Measurements from ENCODE around the gene TIPRL.
"Not testable (repeated sequence)": the region's sequence is repeated elsewhere in the genome, so short reads cannot be mapped to it uniquely, and the experiment has no call there.

The TIPRL gene

DNA sequence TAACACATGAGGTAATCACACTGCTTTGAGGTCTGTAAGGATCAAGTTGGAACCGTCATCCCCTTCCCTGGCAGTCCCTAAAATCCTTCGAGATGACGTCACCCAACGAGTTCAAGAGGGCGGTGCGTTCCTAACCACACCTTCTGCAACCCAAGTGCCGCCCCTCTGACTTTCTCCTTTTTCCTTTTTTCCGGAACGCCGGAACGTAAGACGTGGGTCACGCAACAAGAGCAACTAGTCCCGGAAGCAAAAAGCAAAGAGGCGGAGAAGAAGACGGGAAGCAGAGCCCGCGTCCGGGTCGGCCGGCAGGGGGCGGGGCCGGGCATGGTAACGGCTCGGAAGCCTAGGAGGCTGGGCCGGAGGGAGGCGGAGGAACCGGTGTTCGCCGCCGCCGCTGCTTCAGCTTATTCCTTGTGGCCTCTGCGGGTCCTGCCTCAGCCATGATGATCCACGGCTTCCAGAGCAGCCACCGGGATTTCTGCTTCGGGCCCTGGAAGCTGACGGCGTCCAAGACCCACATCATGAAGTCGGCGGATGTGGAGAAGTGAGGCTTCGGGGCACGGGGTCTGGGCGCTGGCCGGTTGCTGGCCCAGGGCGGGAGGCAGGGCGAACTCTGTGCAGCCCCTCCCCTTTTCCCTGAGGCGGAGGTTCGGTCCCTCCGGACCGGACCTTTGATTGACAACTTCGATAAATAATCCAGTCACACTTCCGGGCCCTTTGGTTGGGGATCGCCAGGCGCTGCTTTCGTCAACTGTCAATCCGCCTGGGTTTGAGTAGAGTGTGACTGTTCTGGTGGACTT lies at the start of gene TIPRL:
TIPRL (plus strand) TSS at position 325 of the 800 bp plus-strand sequence; CDS start at position 441, 116 bp downstream.
- DNase-seq (ENCODE audit: low read depth, low spot score) = peak; percentile 98

DNA sequence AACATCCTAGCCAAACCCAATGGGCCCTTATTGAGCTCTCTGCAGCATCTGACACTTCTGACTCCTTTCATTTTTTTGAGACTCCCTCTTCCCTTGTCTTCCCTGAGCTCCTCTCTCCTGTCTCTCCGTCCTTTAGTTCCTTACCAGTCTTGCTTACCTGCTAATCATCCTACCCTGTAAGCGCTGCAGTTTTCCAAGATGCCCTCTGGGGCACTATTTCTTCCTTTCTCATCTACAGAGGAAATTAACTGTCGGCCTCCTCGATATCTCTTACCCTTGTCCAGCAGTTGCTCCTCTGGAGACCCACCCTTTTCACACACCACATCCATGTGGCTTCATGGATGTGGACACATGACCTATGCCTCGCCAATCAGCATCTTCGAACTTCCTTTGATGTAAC lies 48.8 kb upstream of the TIPRL start:
- DNase-seq (ENCODE audit: low read depth, low spot score) = no peak

DNA sequence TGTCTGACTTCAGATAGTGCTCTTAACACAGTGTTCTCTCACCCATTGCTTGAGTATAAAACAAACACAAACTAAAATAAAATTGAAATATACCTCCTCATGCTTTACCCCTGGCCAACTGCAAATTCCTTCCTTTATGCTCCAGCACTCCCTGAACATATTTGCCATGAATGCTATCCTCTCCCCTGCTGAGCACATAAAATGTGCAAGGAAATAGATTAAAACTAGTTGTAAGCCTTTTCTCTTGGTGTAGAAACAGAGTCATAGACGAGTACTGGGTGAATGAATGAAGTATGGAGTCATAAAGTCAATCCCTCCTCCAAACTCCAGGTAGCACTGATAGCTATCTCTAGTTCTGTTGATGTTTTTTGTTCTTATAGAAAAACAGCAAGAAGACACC lies 44.6 kb upstream of the TIPRL start:
- no peak for DNase-seq (ENCODE audit: low read depth, low spot score)

DNA sequence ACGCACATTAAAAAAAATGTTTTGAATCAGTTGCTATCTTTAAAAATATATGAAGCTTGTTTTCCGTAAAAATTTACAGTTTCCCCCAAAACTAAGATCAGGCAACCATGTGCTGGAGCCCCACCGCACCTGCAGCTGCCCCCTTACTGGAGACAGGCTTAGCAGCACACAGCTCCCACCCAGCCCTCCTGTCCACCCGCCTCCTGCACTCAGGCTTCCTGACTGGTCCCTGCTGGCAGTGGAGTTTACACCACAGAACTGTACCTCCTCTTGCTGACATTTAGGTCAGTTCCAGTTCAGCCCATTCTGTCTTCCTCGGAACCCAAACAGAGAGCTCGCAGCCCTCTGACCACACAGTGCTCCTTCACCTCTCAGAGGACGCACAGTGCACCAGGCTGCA lies 44.1 kb upstream of the TIPRL start:
- DNase-seq (ENCODE audit: low read depth, low spot score) = no peak

DNA sequence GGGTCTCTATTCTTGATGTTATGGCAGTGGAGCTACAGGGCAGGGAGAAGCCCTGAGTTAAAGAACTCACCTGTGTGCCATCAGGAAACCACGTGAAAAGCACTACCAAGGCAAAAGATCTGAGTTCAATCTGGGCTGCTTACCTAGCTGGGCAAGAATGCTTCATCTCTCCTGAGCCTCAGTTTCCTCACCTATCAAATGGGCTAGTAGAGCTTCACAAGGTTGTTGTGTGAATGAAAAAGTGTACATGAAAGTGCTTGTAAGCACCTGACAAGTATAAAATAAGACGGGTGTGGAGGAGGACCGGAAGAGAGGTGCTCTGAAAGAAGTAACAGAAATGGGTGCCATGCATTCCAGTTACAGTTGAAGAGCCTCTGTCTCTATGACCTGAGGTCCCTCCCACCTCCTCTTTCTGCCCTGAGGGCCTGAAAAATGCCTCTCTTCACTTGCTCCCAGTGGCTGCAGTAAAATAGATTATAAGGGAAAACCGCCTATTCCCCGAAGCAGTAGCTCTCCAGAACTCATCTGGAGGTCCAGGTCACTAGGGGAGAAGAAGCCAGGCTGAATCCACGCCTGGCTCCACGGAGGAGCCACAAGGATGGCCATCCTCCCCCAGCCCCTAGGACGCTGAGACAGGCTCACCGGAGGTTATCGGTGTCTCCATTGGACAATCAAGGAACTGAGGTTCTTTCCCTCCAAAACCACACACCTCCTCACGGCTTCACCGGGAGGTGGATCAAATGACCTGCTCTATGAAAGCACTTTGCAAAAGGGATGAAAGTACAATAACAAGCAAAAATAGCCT lies 43.4 kb upstream of the TIPRL start:
- DNase-seq (ENCODE audit: low read depth, low spot score) = no peak

DNA sequence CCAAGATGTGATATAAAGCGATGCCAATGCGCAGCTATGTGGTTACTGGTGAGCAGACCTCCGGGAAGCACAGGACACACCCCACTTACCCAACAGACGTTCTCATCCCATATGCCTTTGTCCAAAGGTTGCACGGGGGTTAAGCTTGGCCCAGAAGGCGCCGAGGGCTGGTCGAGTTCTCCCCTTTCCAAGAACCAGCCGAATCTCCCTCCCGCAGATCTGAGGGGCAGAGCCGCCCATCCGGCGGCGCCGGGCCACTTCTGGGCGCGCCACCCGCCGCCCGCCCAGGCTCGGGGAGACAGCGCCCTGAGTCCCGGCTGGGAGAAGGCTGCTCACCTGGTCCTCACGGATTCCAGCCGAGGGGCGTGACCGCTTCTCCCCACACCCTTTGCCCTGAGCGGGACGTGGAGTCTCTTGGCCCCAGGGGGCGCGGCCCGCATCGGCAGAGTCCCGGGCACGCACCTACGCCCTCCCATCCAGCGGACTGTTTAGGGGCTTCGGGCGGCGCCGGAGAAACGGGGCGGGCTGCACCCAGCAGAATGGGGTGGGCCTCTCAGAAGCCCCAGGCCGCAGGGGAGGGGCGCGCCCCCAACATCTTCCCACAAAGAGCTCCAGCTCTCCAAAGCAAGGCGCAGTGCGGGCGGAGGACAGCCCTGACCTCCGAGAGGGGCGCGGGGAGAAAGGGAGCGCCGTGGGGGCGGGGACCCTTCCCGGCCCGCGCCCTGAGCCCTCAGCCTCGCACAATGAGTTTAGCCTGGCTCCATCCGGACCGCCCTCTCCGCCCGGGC lies 42.6 kb upstream of the TIPRL start:
- DNase-seq (ENCODE audit: low read depth, low spot score) = no peak

DNA sequence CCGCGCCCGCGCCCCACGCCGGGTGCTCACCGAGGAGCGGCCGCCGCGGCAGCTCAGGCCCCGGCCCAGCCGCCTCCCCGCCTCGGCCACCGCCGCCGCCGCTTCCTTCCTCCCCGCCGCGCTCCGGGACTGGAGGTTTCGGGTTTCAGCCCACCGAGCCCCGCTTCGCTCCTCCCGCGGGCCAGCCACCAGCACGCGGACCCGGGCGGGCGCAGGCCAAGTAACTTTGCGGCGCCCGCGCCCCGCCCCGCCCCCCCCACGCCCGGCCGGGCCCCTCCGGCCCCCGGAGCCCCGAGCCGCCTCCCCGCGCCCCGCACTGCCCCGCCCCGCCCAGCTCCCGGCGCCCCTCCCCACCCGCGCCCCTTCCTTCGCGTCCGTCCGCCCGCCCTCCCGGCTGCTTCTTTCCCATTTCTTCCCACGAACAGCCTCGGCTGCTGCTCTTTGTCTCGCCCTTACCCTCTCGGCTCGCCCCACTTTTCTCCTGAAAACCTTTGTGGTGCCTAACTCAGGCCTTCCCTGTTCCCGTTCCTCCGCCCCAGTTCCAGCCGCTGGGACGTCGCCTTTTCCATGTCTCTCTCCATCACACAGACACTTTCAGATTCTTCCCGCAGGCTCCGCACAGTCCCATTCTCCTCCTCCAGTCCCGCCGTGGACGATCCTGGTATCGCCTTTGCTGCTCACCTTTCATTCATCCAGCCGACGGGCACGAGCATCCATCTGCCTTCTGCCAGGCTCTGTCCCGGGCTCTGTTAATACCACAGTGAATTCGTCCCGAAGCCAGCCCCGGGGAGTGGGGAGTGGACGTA lies 41.9 kb upstream of the TIPRL start, which contains the start of gene GPR161:
GPR161 (minus strand) TSS at position 222 of the 806 bp plus-strand sequence. CDS start 32,080 bp downstream, outside the sequence.
- peak; percentile 42 for DNase-seq (ENCODE audit: low read depth, low spot score)

DNA sequence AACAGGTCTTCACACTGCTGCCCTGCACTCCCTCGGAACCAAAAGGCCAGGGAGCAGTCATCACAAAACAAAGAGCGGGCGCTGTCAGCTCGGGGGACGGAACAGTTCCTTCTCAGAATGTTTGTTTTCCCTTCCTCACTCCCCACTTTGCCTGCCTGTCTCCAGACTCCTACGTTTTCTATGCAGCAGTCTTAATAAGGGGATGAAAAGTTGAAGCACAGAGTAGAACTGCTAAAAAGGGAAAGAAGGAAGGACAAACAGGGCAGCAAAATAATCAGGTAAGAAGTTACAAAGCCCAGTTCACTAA lies 41.3 kb upstream of the TIPRL start:
- no peak for DNase-seq (ENCODE audit: low read depth, low spot score)

DNA sequence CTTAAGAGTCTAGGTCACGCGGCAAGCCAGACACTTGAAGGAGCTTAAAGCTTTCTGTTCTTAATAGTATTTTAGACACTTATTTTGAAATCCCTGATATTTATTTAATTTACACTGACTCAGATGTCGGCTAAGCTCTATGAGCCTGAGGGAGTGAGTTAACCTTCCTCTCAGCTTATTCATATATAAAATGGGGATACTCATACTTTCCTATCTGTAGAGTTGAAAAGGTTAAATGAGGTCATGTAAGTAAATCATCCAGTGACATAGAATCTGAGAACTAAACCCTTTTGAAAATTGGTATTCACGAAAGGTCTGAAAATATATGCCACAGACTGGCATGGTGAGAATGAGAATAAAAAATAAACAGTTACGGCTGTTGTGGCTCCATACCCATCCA lies 40.6 kb upstream of the TIPRL start:
- no peak for DNase-seq (ENCODE audit: low read depth, low spot score)

DNA sequence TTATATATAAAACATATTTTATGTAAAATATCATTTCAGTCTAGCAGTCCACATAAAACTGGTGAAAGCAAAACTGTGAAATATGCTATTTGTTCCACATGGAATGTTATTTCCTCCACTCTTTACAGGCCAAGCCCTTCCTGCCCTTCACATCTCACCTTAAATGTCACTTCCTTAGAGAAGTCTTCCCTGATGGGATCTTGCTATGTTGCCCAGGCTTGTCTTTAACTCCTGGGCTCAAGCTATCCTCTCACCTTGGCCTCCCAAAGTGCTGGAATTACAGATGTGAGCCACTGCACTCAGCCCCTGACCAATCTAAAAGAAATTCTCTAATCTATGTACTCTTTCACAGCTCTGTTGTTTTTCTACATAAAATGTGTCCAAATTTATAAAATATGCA lies 39.7 kb upstream of the TIPRL start:
- no peak for DNase-seq (ENCODE audit: low read depth, low spot score)

DNA sequence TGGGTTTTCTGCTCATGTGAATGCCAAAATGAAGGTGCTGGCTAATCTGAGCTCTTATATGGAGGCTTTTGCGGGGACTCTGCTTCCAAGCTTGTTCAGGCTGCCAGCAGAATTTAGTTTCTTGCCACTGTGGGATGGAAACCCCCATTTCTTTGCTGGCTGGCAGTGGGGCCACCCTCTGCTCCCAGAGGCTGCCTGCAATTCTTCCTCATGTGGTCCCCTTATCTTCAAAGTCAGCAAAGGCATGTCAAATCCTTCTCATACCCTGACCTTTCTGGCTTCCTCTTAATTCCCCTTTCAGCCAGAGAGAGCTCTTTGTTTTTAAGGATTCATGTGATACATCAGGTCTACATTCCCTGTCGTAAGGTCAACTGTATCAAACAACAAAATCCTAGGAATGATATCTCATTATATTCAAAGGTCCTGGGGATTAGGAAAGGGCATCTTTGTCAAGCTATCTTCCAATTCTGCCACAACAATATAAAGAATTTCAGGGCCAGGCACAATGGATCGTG lies 36.8 kb upstream of the TIPRL start:
- DNase-seq (ENCODE audit: low read depth, low spot score) = no peak

DNA sequence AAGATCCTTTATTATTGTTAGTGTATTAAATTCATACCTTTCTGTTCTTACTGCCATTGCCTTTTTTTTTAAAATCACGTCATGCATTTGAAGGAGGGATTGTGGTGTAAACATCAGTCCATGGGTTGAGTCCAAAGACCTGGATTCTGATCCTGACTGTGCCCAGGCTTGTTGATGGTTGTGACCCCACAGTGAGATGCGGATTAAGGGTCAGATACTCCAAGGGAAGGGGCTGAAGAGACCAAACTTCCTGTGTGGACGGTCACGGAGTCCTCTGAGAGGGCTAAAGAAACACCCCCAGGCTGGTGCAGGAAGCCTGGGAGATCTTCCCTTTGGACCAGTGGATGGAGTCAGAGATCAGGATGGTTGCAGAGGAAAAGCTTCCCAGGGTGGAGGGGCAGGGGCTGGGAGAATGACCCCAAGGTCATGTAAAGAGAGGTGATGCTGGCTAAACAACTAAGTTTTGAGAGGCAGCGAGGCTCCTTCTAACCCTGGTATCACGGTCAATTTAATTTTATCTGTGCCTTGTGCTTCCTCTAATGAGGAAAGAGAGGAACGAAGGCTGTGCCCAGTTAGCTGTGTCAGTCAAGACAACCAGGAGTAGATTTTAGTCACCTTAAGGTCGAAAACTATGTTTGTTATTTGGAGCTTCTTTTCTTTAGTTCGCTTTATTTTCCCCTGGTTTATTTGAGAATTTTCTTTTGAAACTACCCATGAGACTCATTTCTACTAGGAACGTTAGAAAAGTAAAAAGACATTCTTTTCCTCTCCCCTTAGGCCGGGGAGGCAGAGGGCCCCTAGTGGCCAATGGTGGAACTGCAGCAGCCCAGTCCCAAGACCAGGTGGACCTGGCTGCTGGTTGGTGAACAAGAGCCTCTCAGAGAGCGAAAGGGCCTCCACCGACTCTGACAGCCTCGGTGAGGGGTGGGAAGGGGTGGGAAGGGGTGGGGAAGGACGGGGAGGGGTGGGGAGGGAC lies 33.3 kb upstream of the TIPRL start:
- peak; percentile 69 for DNase-seq (ENCODE audit: low read depth, low spot score)

DNA sequence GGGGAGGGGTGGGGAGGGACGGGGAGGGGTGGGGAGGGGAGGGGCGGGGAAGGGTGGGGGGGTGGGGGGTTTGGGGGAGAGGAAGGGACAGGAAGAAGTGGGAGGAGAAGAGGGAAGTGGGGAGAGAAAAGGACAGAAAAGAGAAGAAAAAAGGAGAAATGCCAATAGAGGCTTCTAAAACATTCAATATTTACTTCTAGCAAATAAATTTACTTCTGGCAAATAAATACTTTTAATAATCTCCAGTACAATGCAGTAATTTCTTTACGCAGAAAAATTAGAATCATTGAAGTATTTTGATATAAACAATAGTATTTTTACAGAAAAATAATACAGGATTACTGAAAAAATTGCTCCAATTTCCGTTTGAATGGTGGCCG lies 32.6 kb upstream of the TIPRL start:
- no peak for DNase-seq (ENCODE audit: low read depth, low spot score)

DNA sequence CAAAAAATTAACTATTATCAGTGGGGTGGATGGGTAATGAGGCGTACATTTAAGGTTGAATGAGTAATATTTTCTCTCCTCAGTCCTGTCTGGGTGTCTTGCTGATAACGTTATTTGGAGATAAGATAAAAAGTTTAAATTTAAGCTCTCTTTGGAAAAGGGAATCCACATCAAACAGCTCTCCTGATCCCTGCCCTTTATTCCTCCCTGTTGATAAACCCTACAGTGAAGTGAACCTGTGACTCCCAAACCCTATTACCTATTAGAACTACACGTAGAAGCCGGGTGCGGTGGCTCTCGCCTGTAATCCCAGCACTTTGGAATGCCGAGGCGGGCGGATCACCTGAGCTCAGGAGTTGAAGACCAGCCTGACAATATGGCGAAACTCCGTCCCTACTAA lies 32.1 kb upstream of the TIPRL start:
- DNase-seq (ENCODE audit: low read depth, low spot score) = no peak

DNA sequence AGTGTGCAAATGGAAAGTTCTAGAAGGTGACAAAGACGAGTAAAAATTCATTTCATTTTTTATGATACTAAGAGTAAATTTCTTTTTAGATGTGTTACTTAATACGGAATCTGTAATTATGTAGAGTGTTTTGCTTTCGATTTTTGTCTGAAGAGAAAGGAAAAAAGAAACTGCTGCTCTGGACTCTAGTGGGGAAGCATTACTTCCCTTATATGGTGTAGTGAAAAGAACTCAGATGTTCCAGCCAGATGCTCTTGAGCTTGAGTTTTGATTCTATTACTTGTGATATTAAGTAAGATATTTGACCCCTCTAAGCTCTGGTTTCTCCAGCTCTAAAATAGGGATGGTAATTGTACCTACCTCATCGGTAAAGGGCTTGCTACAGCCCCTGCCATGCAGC lies 29.8 kb upstream of the TIPRL start:
- DNase-seq (ENCODE audit: low read depth, low spot score) = no peak

DNA sequence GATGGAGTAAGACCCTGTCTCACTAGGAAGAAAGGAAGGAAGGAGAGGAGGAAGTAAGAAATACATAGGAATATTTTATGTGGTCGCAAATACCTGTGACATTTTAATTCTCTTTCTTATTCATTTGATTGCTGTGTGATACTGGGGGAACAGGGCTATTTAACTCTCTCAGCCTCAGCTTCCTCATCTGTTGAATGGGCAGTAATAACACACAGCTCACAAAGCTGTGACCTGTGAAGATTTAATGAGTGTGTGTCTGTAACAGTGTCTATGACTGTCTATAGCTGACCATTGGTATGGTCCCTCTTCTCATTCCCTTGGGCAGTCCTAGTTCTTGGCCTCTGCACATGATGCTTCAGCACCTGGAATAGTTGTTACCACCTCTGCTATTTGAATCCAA lies 28.5 kb upstream of the TIPRL start:
- no peak for DNase-seq (ENCODE audit: low read depth, low spot score)

DNA sequence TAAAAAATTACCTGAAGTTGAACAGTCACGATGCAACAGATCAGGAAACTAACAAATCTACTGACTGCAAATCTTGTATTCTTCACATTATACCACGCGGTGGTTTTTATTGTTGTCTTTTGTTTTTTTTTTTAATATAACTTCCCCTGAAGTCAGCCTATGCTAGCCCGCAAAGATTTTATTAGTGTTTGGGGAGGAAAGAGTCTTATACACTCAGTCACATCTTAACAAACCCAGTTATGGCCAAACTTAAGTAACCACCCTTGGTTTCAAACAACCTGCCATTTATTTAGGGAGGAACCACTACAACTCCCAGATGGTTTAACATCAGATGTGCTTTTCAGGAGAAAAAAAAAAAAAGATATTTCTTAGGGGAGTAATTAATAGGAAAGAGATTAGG lies 26.8 kb upstream of the TIPRL start:
- DNase-seq (ENCODE audit: low read depth, low spot score) = no peak

DNA sequence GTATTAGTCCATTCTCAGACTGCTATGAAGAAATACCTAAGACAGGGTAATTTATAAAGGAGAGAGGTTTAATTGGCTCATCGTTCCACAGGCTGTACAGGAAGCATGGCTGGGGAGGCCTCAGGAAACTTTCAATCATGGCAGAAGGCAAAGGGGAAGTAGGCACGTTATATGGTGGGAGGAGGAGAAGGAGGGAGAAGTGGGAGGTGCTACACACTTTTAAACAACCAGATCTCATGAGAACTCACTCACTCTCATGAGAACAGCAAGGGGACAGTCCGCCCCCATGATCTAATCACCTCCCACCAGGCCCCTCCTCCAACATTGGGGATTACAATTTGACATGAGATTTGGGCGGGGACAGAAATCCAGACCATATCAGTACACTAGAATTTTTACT lies 24.1 kb upstream of the TIPRL start:
- DNase-seq (ENCODE audit: low read depth, low spot score) = not testable (repeated sequence)

DNA sequence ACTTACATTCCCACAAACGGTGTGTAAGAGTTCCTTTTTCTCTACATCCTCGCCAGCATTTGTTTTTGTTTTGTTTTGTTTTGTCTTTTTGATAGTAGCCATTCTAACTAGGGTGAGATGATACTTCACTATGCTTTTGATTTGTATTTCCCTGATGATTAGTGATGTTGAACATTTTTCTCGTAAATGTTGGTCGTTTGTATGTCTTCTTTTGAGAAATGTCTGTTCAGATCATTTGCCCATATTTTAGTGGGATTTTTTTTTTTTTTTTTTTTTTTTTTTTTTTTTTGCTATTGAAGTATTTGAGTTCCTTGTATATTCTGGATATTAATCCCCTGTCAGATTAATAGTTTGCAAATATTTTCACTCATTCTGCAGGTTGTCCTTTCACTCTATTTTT lies 22.9 kb upstream of the TIPRL start:
- DNase-seq (ENCODE audit: low read depth, low spot score) = no peak

DNA sequence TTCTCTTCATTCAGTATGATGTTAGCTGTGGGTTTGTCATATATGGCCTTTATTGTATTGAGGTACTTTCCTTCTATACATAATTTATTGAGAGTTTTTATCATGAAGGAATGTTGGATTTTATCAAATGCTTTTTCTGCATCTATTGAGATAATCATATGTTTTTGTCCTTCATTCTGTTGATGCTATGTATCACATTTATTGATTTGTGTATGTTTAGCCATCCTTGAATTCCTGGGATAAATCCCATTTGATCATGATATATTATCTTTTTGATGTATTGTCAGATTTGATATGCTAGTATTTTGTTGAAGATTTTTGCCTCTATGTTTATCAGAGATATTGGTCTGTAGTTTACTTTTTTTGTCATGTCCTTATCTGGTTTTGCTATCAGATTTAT lies 21.1 kb upstream of the TIPRL start:
- DNase-seq (ENCODE audit: low read depth, low spot score) = no peak
